Measurements from ENCODE around the gene NKX2-8. TPM values are rescaled to one million over a fixed set of nuclear protein-coding genes. Genes with fewer than 3 reads are reported as not detected.

NKX2-8 gene
- not detected for polyA plus RNA-seq

GRCh38 chr14:36582011-36582873, at the start of gene NKX2-8:
NKX2-8 (minus strand) TSS chr14:36582614; CDS start chr14:36582389, 225 bp downstream.
- no peak within 1 kb of the TSS for H3K27ac Mint-ChIP-seq
- no peaks in the 10 kb centered on the region for H3K4me1 Mint-ChIP-seq
- no peak for DNase-seq
- H3K27me3 Mint-ChIP-seq (ENCODE audit: low read depth in 3 of 3), result peaks cover 3 to 27% (median 12%) of the 10 kb centered on the region in 3 donors
- H3K9me3 Mint-ChIP-seq, result peaks cover 0 to 11% (median 5%) of the 10 kb centered on the region in 6 donors
- no peak within 1 kb of the TSS for H3K4me3 Mint-ChIP-seq
- H3K36me3 Mint-ChIP-seq, result peaks cover 0 to 3% (median 0%) of the 10 kb centered on the region in 3 donors

GRCh38 chr14:36627981-36628380, 45.6 kb upstream of the NKX2-8 start:
- Mint-ChIP-seq H3K4me1 (no peaks in the 10 kb centered on the region), H3K36me3 (peaks cover 0 to 4% (median 0%) of the 10 kb centered on the region in 3 donors), H3K4me3 (no peak overlapping the region), H3K9me3 (peaks cover 0 to 4% (median 3%) of the 10 kb centered on the region in 6 donors), H3K27ac (no peak overlapping the region), H3K27me3 (ENCODE audit: low read depth in 3 of 3) (peaks cover 0 to 2% (median 2%) of the 10 kb centered on the region in 3 donors)
- no peak for DNase-seq

- Mint-ChIP-seq H3K9me3 (peaks cover 0 to 14% (median 3%) of the 10 kb centered on the region in 6 donors), H3K4me1 (no peaks in the 10 kb centered on the region), H3K4me3 (no peak overlapping the region), H3K36me3 (peaks cover 0 to 4% (median 0%) of the 10 kb centered on the region in 3 donors), H3K27ac (no peak overlapping the region), H3K27me3 (ENCODE audit: low read depth in 3 of 3) (peaks cover 0 to 2% (median 2%) of the 10 kb centered on the region in 3 donors)
- DNase-seq, result no peak
These were observed 43.7 kb upstream of the NKX2-8 start for GRCh38 chr14:36626151-36626550.

- peaks cover 0 to 4% (median 0%) of the 10 kb centered on the region in 3 donors for H3K36me3 Mint-ChIP-seq
- DNase-seq, result no peak
- H3K4me3 Mint-ChIP-seq, result no peak overlapping the region
- no peak overlapping the region for H3K27ac Mint-ChIP-seq
- H3K9me3 Mint-ChIP-seq, result peaks cover 0 to 14% (median 2%) of the 10 kb centered on the region in 6 donors
- no peaks in the 10 kb centered on the region for H3K4me1 Mint-ChIP-seq
- H3K27me3 Mint-ChIP-seq (ENCODE audit: low read depth in 3 of 3), result peaks cover 0 to 2% (median 2%) of the 10 kb centered on the region in 3 donors
These were observed 43.0 kb upstream of the NKX2-8 start for GRCh38 chr14:36625436-36625835.

GRCh38 chr14:36625014-36625413, 42.6 kb upstream of the NKX2-8 start:
- Mint-ChIP-seq H3K27me3 (ENCODE audit: low read depth in 3 of 3) (peaks cover 0 to 2% (median 2%) of the 10 kb centered on the region in 3 donors), H3K9me3 (peaks cover 0 to 16% (median 2%) of the 10 kb centered on the region in 6 donors), H3K4me1 (no peaks in the 10 kb centered on the region), H3K36me3 (peaks cover 0 to 4% (median 0%) of the 10 kb centered on the region in 3 donors), H3K27ac (no peak overlapping the region), H3K4me3 (no peak overlapping the region)
- no peak for DNase-seq

- peaks cover 1 to 2% (median 2%) of the 10 kb centered on the region in 3 donors for H3K27me3 Mint-ChIP-seq (ENCODE audit: low read depth in 3 of 3)
- H3K4me3 Mint-ChIP-seq, result no peak overlapping the region
- H3K4me1 Mint-ChIP-seq, result no peaks in the 10 kb centered on the region
- peaks cover 0 to 26% (median 3%) of the 10 kb centered on the region in 6 donors for H3K9me3 Mint-ChIP-seq
- no peaks in the 10 kb centered on the region for H3K36me3 Mint-ChIP-seq
- DNase-seq, result no peak
- no peak overlapping the region for H3K27ac Mint-ChIP-seq
These were observed 37.4 kb upstream of the NKX2-8 start for GRCh38 chr14:36619853-36620252.

- Mint-ChIP-seq H3K9me3 (peaks cover 0 to 26% (median 3%) of the 10 kb centered on the region in 6 donors), H3K36me3 (no peaks in the 10 kb centered on the region), H3K27ac (no peak overlapping the region), H3K27me3 (ENCODE audit: low read depth in 3 of 3) (peaks cover 1 to 3% (median 2%) of the 10 kb centered on the region in 3 donors), H3K4me1 (no peaks in the 10 kb centered on the region), H3K4me3 (no peak overlapping the region)
- no peak for DNase-seq
These were observed 36.7 kb upstream of the NKX2-8 start for GRCh38 chr14:36619131-36619530.

GRCh38 chr14:36618641-36619040, 36.2 kb upstream of the NKX2-8 start:
- Mint-ChIP-seq H3K27me3 (ENCODE audit: low read depth in 3 of 3) (peaks cover 1 to 3% (median 2%) of the 10 kb centered on the region in 3 donors), H3K27ac (no peak overlapping the region), H3K4me1 (no peaks in the 10 kb centered on the region), H3K4me3 (no peak overlapping the region), H3K36me3 (no peaks in the 10 kb centered on the region), H3K9me3 (peaks cover 0 to 26% (median 3%) of the 10 kb centered on the region in 6 donors)
- no peak for DNase-seq

- Mint-ChIP-seq H3K9me3 (peaks cover under 1 to 21% (median 3%) of the 10 kb centered on the region in 6 donors), H3K36me3 (no peaks in the 10 kb centered on the region), H3K27ac (no peak overlapping the region), H3K4me3 (no peak overlapping the region), H3K4me1 (no peaks in the 10 kb centered on the region), H3K27me3 (ENCODE audit: low read depth in 3 of 3) (peaks cover 1 to 3% (median 2%) of the 10 kb centered on the region in 3 donors)
- DNase-seq, result no peak
These were observed 35.4 kb upstream of the NKX2-8 start for GRCh38 chr14:36617824-36618223.

- DNase-seq, result no peak
- Mint-ChIP-seq H3K27ac (no peak overlapping the region), H3K27me3 (ENCODE audit: low read depth in 3 of 3) (no peaks in the 10 kb centered on the region), H3K9me3 (peaks cover 0 to 7% (median 2%) of the 10 kb centered on the region in 6 donors), H3K36me3 (no peaks in the 10 kb centered on the region), H3K4me1 (no peaks in the 10 kb centered on the region), H3K4me3 (no peak overlapping the region)
These were observed 23.1 kb upstream of the NKX2-8 start for GRCh38 chr14:36605506-36605857.

- no peak overlapping the region for H3K4me3 Mint-ChIP-seq
- no peaks in the 10 kb centered on the region for H3K27me3 Mint-ChIP-seq (ENCODE audit: low read depth in 3 of 3)
- DNase-seq, result peak in 1 of 3 donors; percentile 0
- no peaks in the 10 kb centered on the region for H3K36me3 Mint-ChIP-seq
- H3K9me3 Mint-ChIP-seq, result peaks cover 0 to 7% (median 2%) of the 10 kb centered on the region in 6 donors
- H3K4me1 Mint-ChIP-seq, result no peaks in the 10 kb centered on the region
- H3K27ac Mint-ChIP-seq, result no peak overlapping the region
These were observed 22.5 kb upstream of the NKX2-8 start for GRCh38 chr14:36604757-36605505.

- Mint-ChIP-seq H3K36me3 (no peaks in the 10 kb centered on the region), H3K9me3 (peaks cover 0 to 4% (median 1%) of the 10 kb centered on the region in 6 donors)
These were observed 18.0 kb upstream of the NKX2-8 start for GRCh38 chr14:36600431-36600830.

GRCh38 chr14:36591482-36591881, 9.1 kb upstream of the NKX2-8 start:
- Mint-ChIP-seq H3K27me3 (ENCODE audit: low read depth in 3 of 3) (peaks cover 6 to 14% (median 11%) of the 10 kb centered on the region in 3 donors), H3K36me3 (no peaks in the 10 kb centered on the region), H3K4me1 (no peaks in the 10 kb centered on the region), H3K9me3 (peaks cover 0 to 2% (median under 1%) of the 10 kb centered on the region in 6 donors), H3K27ac (no peak overlapping the region), H3K4me3 (no peak overlapping the region)
- DNase-seq, result no peak

More at GRCh38 chr14:36600431-36600830, 18.0 kb upstream of the NKX2-8 start:
- Mint-ChIP-seq H3K27me3 (ENCODE audit: low read depth in 3 of 3) (no peaks in the 10 kb centered on the region), H3K4me1 (no peaks in the 10 kb centered on the region), H3K4me3 (no peak overlapping the region), H3K27ac (no peak overlapping the region)
- no peak for DNase-seq

- Mint-ChIP-seq H3K9me3 (peaks cover 0 to 11% (median 5%) of the 10 kb centered on the region in 6 donors), H3K27ac (no peak overlapping the region), H3K27me3 (ENCODE audit: low read depth in 3 of 3) (peaks cover 8 to 24% (median 22%) of the 10 kb centered on the region in 3 donors)
These were observed 6.4 kb upstream of the NKX2-8 start for GRCh38 chr14:36588788-36589187.

More at GRCh38 chr14:36588788-36589187, 6.4 kb upstream of the NKX2-8 start:
- no peak for DNase-seq
- H3K4me1 Mint-ChIP-seq, result no peaks in the 10 kb centered on the region
- no peaks in the 10 kb centered on the region for H3K36me3 Mint-ChIP-seq
- H3K4me3 Mint-ChIP-seq, result no peak overlapping the region

Data from immature natural killer cell (primary cell).